Mucosa of descending colon (tissue), 3 donors: ENCODE measurements around the gene PIF1. TPM values are rescaled to one million over a fixed set of nuclear protein-coding genes. Genes with fewer than 3 reads are reported as not detected.
A peak's percentile ranks its signal among the peaks of the same experiment; 100 is the strongest.

Experiments used
- ATAC-seq: fragments of 200-7000 bp; cut with Tn5 transposase; one replicate; pipeline ENCODE4 v1.9.1; 2020; ENCODE audit warnings: mild to moderate bottlenecking, moderate library complexity
- DNase-seq, 3 donors: peaks; one replicate each; pipeline ENCODE4 v3.0.0-alpha.2; 2020
- H3K36me3 ChIP-seq: fragments of 200-600 bp; one replicate; pipeline ENCODE4 v1.8.0; 2021; ENCODE audit warnings: low read depth, mild to moderate bottlenecking
- H3K4me1 ChIP-seq: fragments of 200-600 bp; one replicate; pipeline ENCODE4 v1.8.0; 2021; ENCODE audit warnings: low read depth, mild to moderate bottlenecking
- H3K4me3 ChIP-seq: fragments of 200-600 bp; one replicate; pipeline ENCODE4 v1.8.0; 2021; ENCODE audit warnings: mild to moderate bottlenecking
- H3K9me3 ChIP-seq: fragments of 200-600 bp; one replicate; pipeline ENCODE4 v1.8.0; 2021; ENCODE audit warnings: mild to moderate bottlenecking
- CTCF ChIP-seq: fragments of 200-600 bp; IDR thresholded peaks from one replicate; pipeline ENCODE4 v1.8.0; 2022; ENCODE audit warnings: antibody characterized with exemption, mild to moderate bottlenecking
- intact Hi-C, 2 donors: fragments of 100-400 bp; cut with DNase I in 1 of 2; cut with micrococcal nuclease in 1 of 2; formaldehyde crosslinking; loops; one replicate each; pipeline versions ENCODE4 v1.11.0 to v1.11.1; 2022; cut with DNase I, micrococcal nuclease
- total RNA-seq, 3 donors: library from RNA; stranded (reverse); fragmentation: NEBNext Ultra II Directional in 2 of 3; extraction: Animal tissue kit (Norgen Biotek cat#: 25700) in 2 of 3; gene quantifications; one replicate each; pipeline versions ENCODE4 v1.2.1 to v1.2.4, GENCODE V29; 2021 to 2023
- donor health status: DM: no; HTN: no; CAD: no; lungs with moderate emphysema.
- donor health status: DM: no; HTN: no; CAD: no.
- donor health status: DM: no; HTN: yes; CAD: no.

Gene PIF1
- total RNA-seq, 3 donors from 2014 or later, result 2.6 to 10.4 (median 5.0) TPM

DNA sequence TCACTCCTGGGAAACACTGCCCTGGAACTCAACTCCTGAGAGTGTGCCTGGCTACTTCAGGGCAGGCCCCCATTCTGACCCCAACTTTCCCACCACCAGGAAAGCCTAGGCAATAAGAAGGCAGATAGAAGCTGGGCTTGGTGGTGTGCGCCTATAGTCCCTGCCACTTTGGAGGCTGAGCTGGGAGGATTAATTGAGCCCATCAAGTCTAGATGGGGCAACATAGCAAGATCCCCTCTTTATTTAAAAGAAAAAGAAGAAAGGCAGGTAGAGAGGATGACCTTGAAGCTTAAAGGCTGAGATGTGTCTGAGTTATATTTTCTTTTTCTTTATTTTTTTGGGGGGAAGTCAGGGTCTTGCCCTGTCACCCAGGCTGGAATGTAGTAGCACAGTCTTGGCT lies 45.8 kb downstream of the PIF1 start:
- Histone ChIP-seq H3K9me3 (no peaks in the 10 kb centered on the region), H3K36me3 (no peaks in the 10 kb centered on the region), H3K4me3 (no peak overlapping the region), H3K4me1 (no peaks in the 10 kb centered on the region)
- no peak for TF ChIP-seq CTCF
- intact Hi-C loops, result no loop called here
- ATAC-seq (no peak), DNase-seq (no peak)

DNA sequence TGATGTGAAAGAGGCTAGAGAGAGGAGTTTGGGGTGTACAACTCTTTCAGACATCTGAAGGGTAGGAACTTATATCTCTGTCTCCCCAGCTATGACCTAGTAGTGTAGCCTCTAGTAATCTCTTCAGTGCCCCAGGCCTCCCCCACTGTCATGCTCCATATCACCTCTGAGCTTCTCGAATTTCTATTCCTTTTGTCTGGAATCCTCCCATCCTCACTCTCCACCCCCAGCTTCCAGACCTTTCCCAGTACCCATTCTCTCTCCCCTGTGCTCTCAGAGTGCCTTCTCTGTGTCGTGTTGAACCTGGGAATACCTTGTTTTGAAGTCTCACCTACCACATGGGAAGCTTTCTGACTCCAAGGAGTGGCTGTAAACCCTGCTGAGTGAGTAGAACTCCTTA lies 46.4 kb downstream of the PIF1 start:
- H3K36me3 ChIP-seq, result no peaks in the 10 kb centered on the region
- no peak for ATAC-seq
- no peak for TF ChIP-seq CTCF
- H3K4me3 ChIP-seq, result no peak overlapping the region
- no peaks in the 10 kb centered on the region for H3K4me1 ChIP-seq
- DNase-seq, result no peak
- no peaks in the 10 kb centered on the region for H3K9me3 ChIP-seq
- intact Hi-C loops, result no loop called here

DNA sequence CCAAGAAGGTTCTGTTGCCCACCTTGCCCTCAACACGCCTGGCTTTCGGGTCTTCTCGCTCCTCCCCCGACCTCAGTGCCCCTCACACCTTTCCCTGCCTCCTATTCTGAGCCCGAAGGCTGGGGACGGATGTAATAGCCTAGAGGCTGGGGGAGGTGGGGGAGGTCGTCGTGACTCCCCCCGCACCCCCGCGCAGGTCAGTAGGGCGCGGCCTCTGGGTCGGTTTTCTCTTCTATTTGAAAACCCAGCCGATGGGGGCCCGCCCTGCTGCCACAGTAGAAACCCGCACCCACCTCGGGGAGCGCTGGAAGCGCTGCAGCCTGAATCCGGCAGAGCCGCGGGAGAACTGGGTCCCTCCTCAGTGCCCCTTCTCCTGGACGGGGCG lies 49.1 kb downstream of the PIF1 start:
- H3K4me1 ChIP-seq, result no peaks in the 10 kb centered on the region
- H3K9me3 ChIP-seq, result no peaks in the 10 kb centered on the region
- no peaks in the 10 kb centered on the region for H3K36me3 ChIP-seq
- no peak for ATAC-seq
- TF ChIP-seq CTCF, result no peak
- DNase-seq, result peak in 1 of 3 donors; percentile 21
- intact Hi-C loops, result no loop called here
- H3K4me3 ChIP-seq, result no peak overlapping the region

DNA sequence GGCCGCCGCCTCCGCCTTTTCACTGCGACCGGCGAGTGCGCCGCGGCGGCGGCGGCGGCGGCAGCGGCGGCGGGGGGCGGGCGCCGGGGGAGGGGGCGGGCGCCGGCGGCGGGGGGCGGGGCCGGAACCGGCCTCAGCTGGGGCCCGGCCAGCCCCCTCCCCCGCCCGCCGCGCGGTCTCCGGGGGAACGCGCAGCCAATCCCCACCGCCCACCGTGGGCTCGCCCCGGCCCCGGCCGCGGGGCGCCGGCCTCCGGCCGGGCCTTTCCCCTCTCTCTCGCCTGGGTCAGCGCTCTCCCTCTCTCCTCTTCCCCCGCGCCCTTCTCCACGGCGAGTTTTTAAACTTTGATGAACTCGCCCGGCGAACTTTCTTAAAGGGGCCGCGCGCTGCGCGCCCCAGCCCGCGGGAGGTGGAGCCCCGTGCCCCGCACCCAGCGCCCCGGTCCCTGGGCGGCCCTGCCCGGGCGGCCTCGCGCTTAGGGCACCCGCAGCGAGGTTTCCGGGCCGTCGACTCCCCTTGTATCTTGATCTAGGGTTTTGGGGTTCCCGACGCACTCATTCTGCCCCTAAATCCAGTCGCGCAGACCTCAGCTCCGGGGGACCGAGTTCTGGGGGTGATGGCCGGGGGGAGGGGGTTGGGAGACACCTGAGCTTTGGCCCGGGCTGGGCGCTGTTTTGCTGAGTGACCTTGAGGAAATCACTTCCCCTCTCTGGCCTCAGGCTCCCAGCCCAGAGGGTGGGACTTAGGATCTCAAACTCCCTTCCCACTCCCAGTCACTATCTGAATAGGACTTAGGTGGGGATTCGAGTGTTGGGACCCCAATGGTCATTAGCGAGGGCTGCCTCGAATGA lies 49.7 kb downstream of the PIF1 start, which contains the start of gene RBPMS2:
RBPMS2 (minus strand) TSS at position 39 of the 851 bp plus-strand sequence. CDS start 270 bp downstream, outside the sequence.
- intact Hi-C loops, result no loop called here
- ATAC-seq (peak; percentile 20), DNase-seq (peak in 2 of 3 donors; percentile 6 to 27)
- Histone ChIP-seq H3K4me3 (no peak within 1 kb of the TSS), H3K36me3 (no peaks in the 10 kb centered on the region), H3K4me1 (no peaks in the 10 kb centered on the region), H3K9me3 (no peaks in the 10 kb centered on the region)
- no peak for TF ChIP-seq CTCF

GRCh38 chr15:64774629-64775493 lies 50.6 kb downstream of the PIF1 start:
- H3K4me1 ChIP-seq, result no peaks in the 10 kb centered on the region
- DNase-seq (peak in 2 of 3 donors; percentile 4 to 30), ATAC-seq (peak; percentile 40)
- TF ChIP-seq CTCF, result no peak
- no peaks in the 10 kb centered on the region for H3K36me3 ChIP-seq
- no peaks in the 10 kb centered on the region for H3K9me3 ChIP-seq
- intact Hi-C loops, result no loop called here
- H3K4me3 ChIP-seq, result no peak overlapping the region
